Measurements from ENCODE around the gene DNAJC18. TPM values are rescaled to one million over a fixed set of nuclear protein-coding genes. Genes with fewer than 3 reads are reported as not detected.

DNAJC18 gene
- total and polyA plus RNA-seq, 2 of the 4 experiments (the other 2 are of a cell fraction) = 8.5 to 11.1 TPM

DNA sequence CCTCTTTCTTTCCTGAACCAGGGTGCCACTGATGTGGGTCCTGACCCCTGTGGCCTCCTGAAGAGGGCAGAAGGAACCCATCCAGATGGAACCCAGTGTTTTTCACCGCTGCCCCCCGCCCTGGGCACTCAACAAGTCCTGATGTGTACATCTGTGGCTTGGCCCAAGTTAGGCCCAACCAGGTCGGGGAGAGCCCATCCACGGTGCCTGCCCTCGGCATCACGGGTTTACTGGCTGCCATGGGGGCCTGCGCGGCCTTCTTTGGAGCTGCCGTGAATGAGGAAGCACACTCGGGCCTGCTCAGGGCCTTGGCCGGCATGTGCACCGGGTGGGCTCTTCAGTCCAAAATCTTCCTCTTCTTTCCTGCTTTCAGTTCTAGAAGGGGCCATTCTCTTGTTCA lies 17.5 kb upstream of the DNAJC18 start:
- H4K5ac ChIP-seq (ENCODE audit: low read depth, low read length) = no peak overlapping the region
- H3K4me3 ChIP-seq (ENCODE audit: insufficient read depth, low read depth, low read length) = no peak overlapping the region
- ChIA-PET CTCF (no interaction called here), POLR2A (ENCODE audit: unreplicated experiment) (no interaction called here)
- no peak overlapping the region for H4K8ac ChIP-seq (ENCODE audit: low read depth in 2 of 2, low read length in 2 of 2)
- no peak overlapping the region for H2BK5ac ChIP-seq (ENCODE audit: low read depth, low read length, poor library complexity, severe bottlenecking)
- H2AK9ac ChIP-seq (replicated peaks; ENCODE audit: low read depth, low read length, poor library complexity) = peak overlapping the region; percentile 16
- no peak overlapping the region for H3K9ac ChIP-seq (ENCODE audit: low read depth, low read length)
- H3K27ac ChIP-seq (ENCODE audit: insufficient read depth, low read length) = no peak overlapping the region
- no TSS peak for BruUV-seq (replicated peaks)
- no peaks in the 10 kb centered on the region for H3K9me3 ChIP-seq (ENCODE audit: control insufficient read depth, insufficient read depth, low read length)
- TF ChIP-seq, protein P1, sequence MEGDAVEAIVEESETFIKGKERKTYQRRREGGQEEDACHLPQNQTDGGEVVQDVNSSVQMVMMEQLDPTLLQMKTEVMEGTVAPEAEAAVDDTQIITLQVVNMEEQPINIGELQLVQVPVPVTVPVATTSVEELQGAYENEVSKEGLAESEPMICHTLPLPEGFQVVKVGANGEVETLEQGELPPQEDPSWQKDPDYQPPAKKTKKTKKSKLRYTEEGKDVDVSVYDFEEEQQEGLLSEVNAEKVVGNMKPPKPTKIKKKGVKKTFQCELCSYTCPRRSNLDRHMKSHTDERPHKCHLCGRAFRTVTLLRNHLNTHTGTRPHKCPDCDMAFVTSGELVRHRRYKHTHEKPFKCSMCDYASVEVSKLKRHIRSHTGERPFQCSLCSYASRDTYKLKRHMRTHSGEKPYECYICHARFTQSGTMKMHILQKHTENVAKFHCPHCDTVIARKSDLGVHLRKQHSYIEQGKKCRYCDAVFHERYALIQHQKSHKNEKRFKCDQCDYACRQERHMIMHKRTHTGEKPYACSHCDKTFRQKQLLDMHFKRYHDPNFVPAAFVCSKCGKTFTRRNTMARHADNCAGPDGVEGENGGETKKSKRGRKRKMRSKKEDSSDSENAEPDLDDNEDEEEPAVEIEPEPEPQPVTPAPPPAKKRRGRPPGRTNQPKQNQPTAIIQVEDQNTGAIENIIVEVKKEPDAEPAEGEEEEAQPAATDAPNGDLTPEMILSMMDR (conservative IDR thresholded peaks at IDR 0.05; ENCODE audit: low read depth, low read length) = no peak
- no peak for TF ChIP-seq FOS (IDR thresholded peaks at IDR 0.05; ENCODE audit: low read depth, low read length)
- TF ChIP-seq, protein P2, sequence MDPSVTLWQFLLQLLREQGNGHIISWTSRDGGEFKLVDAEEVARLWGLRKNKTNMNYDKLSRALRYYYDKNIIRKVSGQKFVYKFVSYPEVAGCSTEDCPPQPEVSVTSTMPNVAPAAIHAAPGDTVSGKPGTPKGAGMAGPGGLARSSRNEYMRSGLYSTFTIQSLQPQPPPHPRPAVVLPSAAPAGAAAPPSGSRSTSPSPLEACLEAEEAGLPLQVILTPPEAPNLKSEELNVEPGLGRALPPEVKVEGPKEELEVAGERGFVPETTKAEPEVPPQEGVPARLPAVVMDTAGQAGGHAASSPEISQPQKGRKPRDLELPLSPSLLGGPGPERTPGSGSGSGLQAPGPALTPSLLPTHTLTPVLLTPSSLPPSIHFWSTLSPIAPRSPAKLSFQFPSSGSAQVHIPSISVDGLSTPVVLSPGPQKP (IDR thresholded peaks at IDR 0.05; ENCODE audit: borderline replicate concordance, low read depth, low read length) = no peak
- no peak for TF ChIP-seq MAFK (IDR thresholded peaks at IDR 0.05; ENCODE audit: low read depth, low read length)
- TF ChIP-seq POLR2A (IDR thresholded peaks at IDR 0.05; ENCODE audit: low read depth, low read length) = no peak
- TF ChIP-seq RFX5 (IDR thresholded peaks at IDR 0.05; ENCODE audit: low read depth, low read length) = no peak
- no peak for TF ChIP-seq MAZ (IDR thresholded peaks at IDR 0.05; ENCODE audit: borderline replicate concordance, low read depth, low read length)
- TF ChIP-seq RAD21 (IDR thresholded peaks at IDR 0.05; ENCODE audit: low read length) = no peak
- no peak for TF ChIP-seq SMC3 (IDR thresholded peaks at IDR 0.05; ENCODE audit: low read depth, low read length)
- TF ChIP-seq RCOR1 (IDR thresholded peaks at IDR 0.05; ENCODE audit: insufficient replicate concordance, low read length) = no peak
- TF ChIP-seq MXI1 (IDR thresholded peaks at IDR 0.05; ENCODE audit: borderline replicate concordance, low read depth, low read length) = no peak
- TF ChIP-seq BHLHE40 (IDR thresholded peaks at IDR 0.05; ENCODE audit: low read depth, low read length) = no peak
- TF ChIP-seq, protein P3, sequence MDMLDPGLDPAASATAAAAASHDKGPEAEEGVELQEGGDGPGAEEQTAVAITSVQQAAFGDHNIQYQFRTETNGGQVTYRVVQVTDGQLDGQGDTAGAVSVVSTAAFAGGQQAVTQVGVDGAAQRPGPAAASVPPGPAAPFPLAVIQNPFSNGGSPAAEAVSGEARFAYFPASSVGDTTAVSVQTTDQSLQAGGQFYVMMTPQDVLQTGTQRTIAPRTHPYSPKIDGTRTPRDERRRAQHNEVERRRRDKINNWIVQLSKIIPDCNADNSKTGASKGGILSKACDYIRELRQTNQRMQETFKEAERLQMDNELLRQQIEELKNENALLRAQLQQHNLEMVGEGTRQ (IDR thresholded peaks at IDR 0.05; ENCODE audit: low read depth, low read length) = no peak
- no peak for TF ChIP-seq CEBPB (IDR thresholded peaks at IDR 0.05; ENCODE audit: low read depth, low read length)
- TF ChIP-seq NFE2L2 (IDR thresholded peaks at IDR 0.05; ENCODE audit: low read depth, low read length) = no peak
- TF ChIP-seq CHD1 (IDR thresholded peaks at IDR 0.05; ENCODE audit: low read depth, low read length) = no peak
- H3K4me1 ChIP-seq (ENCODE audit: control insufficient read depth, insufficient read depth, low read length) = peaks cover 12% of the 10 kb centered on the region
- H4K20me1 ChIP-seq (ENCODE audit: insufficient read depth, low read length) = no peaks in the 10 kb centered on the region
- H3K23ac ChIP-seq (ENCODE audit: low read depth, low read length) = no peak overlapping the region
- no peak overlapping the region for H2BK120ac ChIP-seq (ENCODE audit: low read depth, low read length)
- H3K4me2 ChIP-seq (ENCODE audit: low read depth, low read length) = no peak overlapping the region
- H3K36me3 ChIP-seq (ENCODE audit: control insufficient read depth, insufficient read depth, low read length) = no peaks in the 10 kb centered on the region
- WGBS, 2 experiments (ENCODE audit: extremely low coverage in 2 of 2, insufficient read length in 1 of 2) = 96% methylated on average over 9 of the region's 12 CpGs; no CpG with 5 or more reads in 1 of the 2 experiments
- no peak overlapping the region for H2BK15ac ChIP-seq (ENCODE audit: low read depth, low read length)
- no peak overlapping the region for H3K4ac ChIP-seq (ENCODE audit: low read depth, low read length)
- intact Hi-C loops (cut with micrococcal nuclease) = no loop called here
- H4K91ac ChIP-seq (ENCODE audit: insufficient read depth, low read depth, low read length) = no peak overlapping the region
- no peak overlapping the region for H2AK5ac ChIP-seq (ENCODE audit: low read depth, low read length)
- no peak overlapping the region for H2AFZ ChIP-seq (replicated peaks; ENCODE audit: low read length, poor library complexity)
- no peaks in the 10 kb centered on the region for H3K27me3 ChIP-seq (ENCODE audit: control insufficient read depth, insufficient read depth, low read length)
- peaks cover 38% of the 10 kb centered on the region for H3K9me1 ChIP-seq (ENCODE audit: insufficient read depth, low read length)
- DNase-seq = no peak
- H3K56ac ChIP-seq (ENCODE audit: extremely low read depth, insufficient read depth, low read length) = no peak overlapping the region
- in situ Hi-C loops (cut with MboI; ENCODE audit: low sequenced_read_pairs) = no loop called here
- no peak overlapping the region for H3K14ac ChIP-seq (replicated peaks; ENCODE audit: low read depth, low read length)
- H3K79me1 ChIP-seq (ENCODE audit: low read depth in 1 of 2, low read length in 2 of 2) = no peaks in the 10 kb centered on the region; a peak in 1 of 4 replicates
- dilution Hi-C loops (cut with HindIII; ENCODE audit: low sequenced_read_pairs, unreplicated experiment) = no loop called here
- H3K18ac ChIP-seq (ENCODE audit: low read depth, low read length) = no peak overlapping the region
- no peak for ATAC-seq (ENCODE audit: low read depth)
- H2BK20ac ChIP-seq (ENCODE audit: low read depth, low read length) = no peak overlapping the region
